K562 (cell line): ENCODE measurements around the gene LMNTD2. TPM values are rescaled to one million over a fixed set of nuclear protein-coding genes. Genes with fewer than 3 reads are reported as not detected.
A peak's percentile ranks its signal among the peaks of the same experiment; 100 is the strongest.

Experiments
- ATAC-seq: fragments of 200-7000 bp; cut with Tn5 transposase; 3 replicates; pipeline ENCODE4 v1.9.1; 2020; ENCODE audit warnings: moderate library complexity
- BruUV-seq: library from RNA; stranded (reverse); fragments of 400-500 nt; replicated peaks from 2 replicates; lab custom pipeline; 2021; lab: Mats Ljungman, UMichigan
- CTCF ChIA-PET: fragments of 300-600 bp; formaldehyde crosslinking; extraction: SDS; loops from one replicate; lab custom pipeline; 2021; ENCODE audit warnings: low intra/inter-chr PET ratio; lab: Yijun Ruan, JAX
- POLR2A ChIA-PET: fragments of 300-600, 350-650 bp; sonication (Branson Sonifier 250); formaldehyde crosslinking; extraction: SDS; loops from one replicate; lab custom pipeline; 2021; ENCODE audit warnings: antibody characterized with exemption, inconsistent platforms; lab: Yijun Ruan, JAX
- DNase-seq, 4 experiments: peaks; one replicate each; pipeline versions ENCODE4 v3.0.0 to v3.0.0-alpha.2; 2011 to 2018; ENCODE audit warnings: low spot score in 3 of 4, mixed read lengths in 3 of 4; ENCODE audit errors: extremely low read depth in 1 of 4
- FAIRE-seq: peaks from 2 replicates; lab custom pipeline; 2011; peaks lifted over from hg19 to GRCh38; lab: Jason Lieb, UNC
- H2AFZ ChIP-seq: 2 replicates; pipeline ENCODE4 v1.6.0; 2011; ENCODE audit warnings: low read depth, low read length, control low read depth, inconsistent platforms
- H3K27ac ChIP-seq: fragments of 200-600 bp; 3 replicates; pipeline ENCODE4 v1.8.0; 2011; ENCODE audit warnings: low read depth, mild to moderate bottlenecking, control low read depth, inconsistent platforms, low read length, moderate library complexity, mixed read lengths; ENCODE audit errors: extremely low read depth
- H3K27me3 ChIP-seq, 2 experiments: fragments of 300-600 bp in 1 of 2; 2 replicates in 1 of 2; 3 replicates in 1 of 2; pipeline versions ENCODE4 v1.6.0 to v1.8.0; 2011; ENCODE audit warnings: inconsistent platforms in 2 of 2, low read length in 2 of 2, mild to moderate bottlenecking in 1 of 2, mixed read lengths in 1 of 2, moderate library complexity in 1 of 2; ENCODE audit not compliant: control insufficient read depth in 2 of 2, insufficient read depth in 2 of 2
- H3K36me3 ChIP-seq: fragments of 300-600 bp; 3 replicates; pipeline ENCODE4 v1.8.0; 2011; ENCODE audit warnings: mild to moderate bottlenecking, low read length, inconsistent platforms; ENCODE audit not compliant: control insufficient read depth, insufficient read depth
- H3K4me1 ChIP-seq, 2 experiments: fragments of 200-600 bp in 1 of 2; replicated peaks in 1 of 2; 2 replicates in 1 of 2; 3 replicates in 1 of 2; pipeline versions ENCODE4 v1.5.1 to v1.8.0; 2011; ENCODE audit warnings: inconsistent platforms in 2 of 2, low read length in 2 of 2, mild to moderate bottlenecking in 1 of 2, mixed read lengths in 1 of 2, moderate library complexity in 1 of 2; ENCODE audit not compliant: control insufficient read depth in 2 of 2, insufficient read depth in 2 of 2
- H3K4me2 ChIP-seq: 2 replicates; pipeline ENCODE4 v1.6.1; 2011; ENCODE audit warnings: low read length, control low read depth, inconsistent platforms, mixed read lengths; ENCODE audit not compliant: insufficient read depth
- H3K4me3 ChIP-seq: fragments of 200-600 bp; sonication (generic), shearing (Covaris generic); 2 replicates; pipeline ENCODE4 v1.5.1; 2016; ENCODE audit warnings: control low read depth, inconsistent platforms
- H3K79me2 ChIP-seq: fragments of 200-600 bp; 3 replicates; pipeline ENCODE4 v1.8.0; 2011; ENCODE audit warnings: low read length, inconsistent platforms; ENCODE audit not compliant: control insufficient read depth, insufficient read depth
- H3K9ac ChIP-seq, 2 experiments: 2 replicates each; pipeline versions ENCODE4 v1.6.0 to v1.6.1; 2011; ENCODE audit warnings: low read depth in 2 of 2, low read length in 2 of 2, control low read depth in 1 of 2, inconsistent platforms in 1 of 2, mild to moderate bottlenecking in 1 of 2, mixed read lengths in 1 of 2; ENCODE audit not compliant: insufficient read depth in 1 of 2
- H3K9me1 ChIP-seq: one replicate; pipeline ENCODE4 v1.6.0; 2011; ENCODE audit warnings: inconsistent platforms, mild to moderate bottlenecking, low read length, moderate library complexity; ENCODE audit not compliant: control insufficient read depth, insufficient read depth
- H3K9me3 ChIP-seq: replicated peaks from 2 replicates; pipeline ENCODE4 v1.5.1; 2011; ENCODE audit warnings: low read depth, low read length, inconsistent platforms; ENCODE audit not compliant: control insufficient read depth, insufficient read depth
- H4K20me1 ChIP-seq: replicated peaks from 2 replicates; pipeline ENCODE4 v1.6.1; 2011; ENCODE audit warnings: low read length, inconsistent platforms, mixed read lengths; ENCODE audit not compliant: control insufficient read depth, insufficient read depth
- POLR2A ChIP-seq: fragments of 450-650 bp; conservative IDR thresholded peaks from 2 replicates; pipeline ENCODE4 v1.6.1; 2016
- whole genome bisulfite sequencing: fragments of 100-300 bp; shearing (Covaris generic); methylation state at CpG from one replicate; pipeline ENCODE4 v1.1.6; 2016; ENCODE audit warnings: low coverage, mixed read lengths; ENCODE audit not compliant: insufficient coverage; ENCODE audit errors: missing lambda C conversion rate; 5-methylcytosine and 5-hydroxymethylcytosine counted together
- in situ Hi-C: fragments of 300-500 bp; cut with MboI; formaldehyde crosslinking; loops from 4 replicates; pipeline ENCODE4 v1.15.0; 2018; ENCODE audit warnings: inconsistent platforms, mixed read lengths
- intact Hi-C: fragments of 100-400 bp; cut with micrococcal nuclease; formaldehyde crosslinking; loops from 2 replicates; pipeline ENCODE4 v1.14.2; 2022
- polyA plus RNA-seq, 8 experiments: library from polyadenylated mRNA; depleted of rRNA in 4 of 8; stranded (reverse) in 5 of 8; unstranded in 3 of 8; fragments of >200 nt; fragmentation: Nextera tagmentation in 2 of 8; fragmentation: Illumina TruSeq in 1 of 8; extraction: Ambion mirVana in 2 of 8; extraction: Trizol in 1 of 8; gene quantifications; 2 replicates each; pipeline versions ENCODE4 v1.2.1 to v1.2.3, GENCODE V29; 2011 to 2014; ENCODE audit warnings: inconsistent platforms in 1 of 8, missing spikeins in 1 of 8
- total RNA-seq, 7 experiments: library from RNA; depleted of rRNA in 6 of 7; stranded (reverse); fragments of >200 nt in 6 of 7; fragmentation: Illumina TruSeq in 2 of 7; extraction: Trizol in 2 of 7; gene quantifications; 2 replicates each; pipeline versions ENCODE4 v1.2.1 to v1.2.3, GENCODE V29; 2011 to 2021; ENCODE audit warnings: low replicate concordance in 1 of 7
- TF ChIP-seq, protein P1 (sequence below): sonication (generic); formaldehyde crosslinking; IDR thresholded peaks from 2 replicates; pipeline ENCODE4 v1.8.1; 2023; ENCODE audit warnings: mild to moderate bottlenecking, missing genetic modification reagents

LMNTD2 gene
- total and polyA plus RNA-seq, 9 of the 15 experiments (the other 6 are each of a cell fraction or from before 2014, with no cell fraction given) = 0.48 to 4.2 (median 1.5) TPM; not detected in 3

DNA sequence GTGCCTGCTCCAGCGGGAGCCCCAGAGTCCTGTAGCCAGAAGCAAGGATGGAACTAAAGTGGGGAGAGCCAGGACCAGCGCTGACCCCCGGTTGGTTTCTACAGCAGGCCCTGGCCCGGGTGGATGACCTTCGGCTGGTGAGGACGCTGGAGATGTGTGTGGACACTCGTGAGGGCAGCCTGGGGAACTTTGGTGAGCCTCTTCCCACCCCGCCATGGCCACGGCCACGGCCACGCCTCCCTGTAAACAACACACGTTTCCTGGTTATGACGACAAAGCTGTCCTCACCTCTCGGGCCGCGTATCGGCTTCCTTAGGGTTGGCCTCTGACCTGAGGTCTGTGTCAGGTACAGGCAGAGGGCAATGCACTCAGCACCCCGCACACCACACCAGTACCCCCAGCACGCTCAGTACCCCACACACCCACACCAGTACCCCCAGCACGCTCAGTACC is 19.1 kb downstream of the LMNTD2 start:
- intact Hi-C loops (no loop called here), in situ Hi-C loops (no loop called here)
- FAIRE-seq (no peak), DNase-seq (no peak), ATAC-seq (no peak)
- CTCF ChIA-PET = no interaction called here
- H3K27me3 ChIP-seq = no peaks in the 10 kb centered on the region
- H3K79me2 ChIP-seq = no peaks in the 10 kb centered on the region; the same call in 2 of the 3 replicates
- POLR2A ChIA-PET = interaction anchor here (1.4 to 2.1 kb wide), 3 partner anchors 9 to 32 kb away, joined by 3 to 8 read pairs (median 4); no protein-coding TSS in a partner anchor
- no TSS peak for BruUV-seq
- no peaks in the 10 kb centered on the region for H3K36me3 ChIP-seq
- H3K9me3 ChIP-seq = no peaks in the 10 kb centered on the region
- no peaks in the 10 kb centered on the region for H4K20me1 ChIP-seq
- H3K4me1 ChIP-seq = peaks cover 16 to 61% of the 10 kb centered on the region in 2 experiments
- no peak overlapping the region; a peak in 2 of 4 replicates for H3K9ac ChIP-seq
- TF ChIP-seq, protein P1, sequence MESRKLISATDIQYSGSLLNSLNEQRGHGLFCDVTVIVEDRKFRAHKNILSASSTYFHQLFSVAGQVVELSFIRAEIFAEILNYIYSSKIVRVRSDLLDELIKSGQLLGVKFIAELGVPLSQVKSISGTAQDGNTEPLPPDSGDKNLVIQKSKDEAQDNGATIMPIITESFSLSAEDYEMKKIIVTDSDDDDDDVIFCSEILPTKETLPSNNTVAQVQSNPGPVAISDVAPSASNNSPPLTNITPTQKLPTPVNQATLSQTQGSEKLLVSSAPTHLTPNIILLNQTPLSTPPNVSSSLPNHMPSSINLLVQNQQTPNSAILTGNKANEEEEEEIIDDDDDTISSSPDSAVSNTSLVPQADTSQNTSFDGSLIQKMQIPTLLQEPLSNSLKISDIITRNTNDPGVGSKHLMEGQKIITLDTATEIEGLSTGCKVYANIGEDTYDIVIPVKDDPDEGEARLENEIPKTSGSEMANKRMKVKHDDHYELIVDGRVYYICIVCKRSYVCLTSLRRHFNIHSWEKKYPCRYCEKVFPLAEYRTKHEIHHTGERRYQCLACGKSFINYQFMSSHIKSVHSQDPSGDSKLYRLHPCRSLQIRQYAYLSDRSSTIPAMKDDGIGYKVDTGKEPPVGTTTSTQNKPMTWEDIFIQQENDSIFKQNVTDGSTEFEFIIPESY (CRISPR knock-in tag) = peak; percentile 78
- no peak for TF ChIP-seq POLR2A
- peaks cover 3% of the 10 kb centered on the region for H3K9me1 ChIP-seq
- no peak overlapping the region for H2AFZ ChIP-seq
- 68% methylated on average over 10 of the region's 20 CpGs for WGBS
- no peak overlapping the region for H3K4me3 ChIP-seq
- H3K27ac ChIP-seq = no peak overlapping the region
- no peak overlapping the region for H3K4me2 ChIP-seq
